Neuronal stem cell (in vitro differentiated cells): ENCODE data around the gene OR7A10. TPM values are rescaled to one million over a fixed set of nuclear protein-coding genes. Genes with fewer than 3 reads are reported as not detected.

Source experiments
- DNase-seq: peaks from one replicate; pipeline ENCODE4 v3.0.0-alpha.2; 2013; ENCODE audit warnings: low spot score
- H2AFZ ChIP-seq: one replicate; pipeline ENCODE4 v1.6.1; 2013; ENCODE audit warnings: mild to moderate bottlenecking, low read length, inconsistent platforms
- H2AK5ac ChIP-seq: 2 replicates; pipeline ENCODE4 v1.6.1; 2013; ENCODE audit warnings: low read depth, mild to moderate bottlenecking, inconsistent platforms, low read length, moderate library complexity, mixed read lengths
- H2BK120ac ChIP-seq: 2 replicates; pipeline ENCODE4 v1.6.1; 2013; ENCODE audit warnings: low read depth, mild to moderate bottlenecking, inconsistent platforms, low read length, moderate library complexity, mixed read lengths
- H2BK12ac ChIP-seq: one replicate; pipeline ENCODE4 v1.6.1; 2013; ENCODE audit warnings: low read length, inconsistent platforms
- H2BK15ac ChIP-seq: 2 replicates; pipeline ENCODE4 v1.6.1; 2013; ENCODE audit warnings: mild to moderate bottlenecking, low read length, inconsistent platforms, mixed read lengths
- H2BK5ac ChIP-seq: one replicate; pipeline ENCODE4 v1.6.1; 2013; ENCODE audit warnings: inconsistent platforms, mild to moderate bottlenecking, low read length, moderate library complexity
- H3K14ac ChIP-seq: one replicate; pipeline ENCODE4 v1.6.1; 2013; ENCODE audit warnings: low read length, inconsistent platforms
- H3K18ac ChIP-seq: 2 replicates; pipeline ENCODE4 v1.6.1; 2013; ENCODE audit warnings: low read length, inconsistent platforms
- H3K23ac ChIP-seq: 2 replicates; pipeline ENCODE4 v1.6.1; 2013; ENCODE audit warnings: low read depth, mild to moderate bottlenecking, mixed read lengths, low read length, inconsistent platforms; ENCODE audit not compliant: poor library complexity
- H3K27ac ChIP-seq: replicated peaks from 3 replicates; pipeline ENCODE4 v1.5.1; 2013; ENCODE audit warnings: low read length, inconsistent platforms
- H3K27me3 ChIP-seq, 3 experiments: 2 replicates each; pipeline ENCODE4 v1.6.1; 2013; ENCODE audit warnings: low read length in 3 of 3, mild to moderate bottlenecking in 2 of 3, inconsistent platforms in 1 of 3, low read depth in 1 of 3, mixed read lengths in 1 of 3, moderate library complexity in 1 of 3; ENCODE audit not compliant: control insufficient read depth in 3 of 3, insufficient read depth in 3 of 3
- H3K36me3 ChIP-seq, 2 donors: replicated peaks in 1 of 2; 2 replicates each; pipeline ENCODE4 v1.6.1; 2013; ENCODE audit warnings: low read length in 2 of 2; ENCODE audit not compliant: control insufficient read depth in 2 of 2, insufficient read depth in 2 of 2
- H3K4ac ChIP-seq: 2 replicates; pipeline ENCODE4 v1.6.1; 2013; ENCODE audit warnings: inconsistent platforms, mild to moderate bottlenecking, low read length, moderate library complexity
- H3K4me1 ChIP-seq, 2 donors: 1 replicate in 1 of 2; 2 replicates in 1 of 2; pipeline ENCODE4 v1.6.1; 2013; ENCODE audit warnings: low read length in 2 of 2, low read depth in 1 of 2; ENCODE audit not compliant: control insufficient read depth in 2 of 2, insufficient read depth in 1 of 2
- H3K4me2 ChIP-seq: one replicate; pipeline ENCODE4 v1.6.1; 2013; ENCODE audit warnings: mild to moderate bottlenecking, low read length, inconsistent platforms; ENCODE audit not compliant: insufficient read depth, poor library complexity, severe bottlenecking
- H3K4me3 ChIP-seq, 2 donors: 2 replicates each; pipeline ENCODE4 v1.5.1; 2013; ENCODE audit warnings: low read length in 2 of 2, mild to moderate bottlenecking in 2 of 2, inconsistent platforms in 1 of 2, moderate library complexity in 1 of 2
- H3K79me1 ChIP-seq: one replicate; pipeline ENCODE4 v1.6.1; 2013; ENCODE audit warnings: low read depth, mild to moderate bottlenecking, inconsistent platforms, low read length, moderate library complexity
- H3K9ac ChIP-seq: one replicate; pipeline ENCODE4 v1.6.1; 2013; ENCODE audit warnings: mild to moderate bottlenecking, low read depth, low read length, inconsistent platforms; ENCODE audit not compliant: poor library complexity
- H3K9me3 ChIP-seq, 2 donors: replicated peaks in 1 of 2; 2 replicates each; pipeline versions ENCODE3 to v1.6.1; 2013; ENCODE audit warnings: low read length in 2 of 2, mild to moderate bottlenecking in 2 of 2, inconsistent platforms in 1 of 2, low read depth in 1 of 2, mixed read lengths in 1 of 2, moderate library complexity in 1 of 2; ENCODE audit not compliant: control insufficient read depth in 2 of 2, insufficient read depth in 1 of 2
- H4K8ac ChIP-seq: one replicate; pipeline ENCODE4 v1.6.1; 2013; ENCODE audit warnings: low read depth, mild to moderate bottlenecking, inconsistent platforms, low read length, moderate library complexity
- H4K91ac ChIP-seq: one replicate; pipeline ENCODE4 v1.6.1; 2013; ENCODE audit warnings: low read length, low read depth, mild to moderate bottlenecking, inconsistent platforms; ENCODE audit not compliant: poor library complexity
- WGBS, 2 donors: extraction: QIAGEN DNeasy Blood & Tissue Kit; methylation state at CpG; one replicate each; pipeline ENCODE4 v1.1.7; 2013; ENCODE audit warnings: missing lambda C conversion rate in 2 of 2, mixed read lengths in 1 of 2; ENCODE audit not compliant: insufficient read length in 2 of 2, insufficient replicate concordance in 1 of 2; ENCODE audit errors: extremely low coverage in 2 of 2; 5-methylcytosine and 5-hydroxymethylcytosine counted together
- polyA plus RNA-seq, 2 experiments: library from polyadenylated mRNA; stranded (reverse); fragments of 200-250 nt; gene quantifications; one replicate each; pipeline ENCODE4 v1.2.3, GENCODE V29; 2013

The OR7A10 gene
- not detected for polyA plus RNA-seq (2013, experiment 1 of 2)
- polyA plus RNA-seq (2013, experiment 2 of 2): not detected

- H3K23ac ChIP-seq: no peak within 1 kb of the TSS
- H4K8ac ChIP-seq: no peak within 1 kb of the TSS
- H3K36me3 ChIP-seq: no peaks in the 10 kb centered on the region
- DNase-seq: no peak
- no peak within 1 kb of the TSS for H3K4ac ChIP-seq
- H3K4me3 ChIP-seq: no peak within 1 kb of the TSS
- H3K27ac ChIP-seq: no peak within 1 kb of the TSS
- H3K9ac ChIP-seq: no peak within 1 kb of the TSS
- H2AK5ac ChIP-seq: no peak within 1 kb of the TSS
- no CpG with 5 or more reads among the region's 5 CpGs for WGBS, 2 donors
- H2BK12ac ChIP-seq: no peak within 1 kb of the TSS
- H3K18ac ChIP-seq: no peak within 1 kb of the TSS
- no peak within 1 kb of the TSS for H3K4me2 ChIP-seq
- no peak within 1 kb of the TSS for H3K14ac ChIP-seq
- peaks cover 0 to 5% of the 10 kb centered on the region in 2 donors for H3K9me3 ChIP-seq
- H2BK15ac ChIP-seq: no peak within 1 kb of the TSS
- no peak within 1 kb of the TSS for H2AFZ ChIP-seq
- no peaks in the 10 kb centered on the region for H3K4me1 ChIP-seq
- H3K27me3 ChIP-seq: peaks cover 0 to 15% (median 0%) of the 10 kb centered on the region in 3 experiments
- H2BK120ac ChIP-seq: no peak within 1 kb of the TSS
- H3K79me1 ChIP-seq: no peaks in the 10 kb centered on the region
- no peak within 1 kb of the TSS for H4K91ac ChIP-seq
- H2BK5ac ChIP-seq: no peak within 1 kb of the TSS
These were observed at the start of gene OR7A10 for GRCh38 chr19:14848822-14849221. TSS of gene OR7A10 (minus strand) at chr19:14848922. CDS start at chr19:14841877, 7,045 bp downstream.

- Histone ChIP-seq H3K9me3 (no peaks in the 10 kb centered on the region), H3K4me2 (no peak overlapping the region), H3K36me3 (no peaks in the 10 kb centered on the region), H3K14ac (no peak overlapping the region), H3K9ac (no peak overlapping the region), H2BK5ac (no peak overlapping the region), H3K18ac (no peak overlapping the region), H3K27ac (no peak overlapping the region), H2BK120ac (no peak overlapping the region), H3K27me3 (no peaks in the 10 kb centered on the region), H3K23ac (no peak overlapping the region), H2AFZ (no peak overlapping the region), H2BK15ac (no peak overlapping the region), H3K79me1 (no peaks in the 10 kb centered on the region), H2AK5ac (no peak overlapping the region), H3K4me1 (no peaks in the 10 kb centered on the region), H3K4me3 (no peak overlapping the region), H2BK12ac (no peak overlapping the region), H4K8ac (no peak overlapping the region), H4K91ac (no peak overlapping the region), H3K4ac (no peak overlapping the region)
- no peak for DNase-seq
- no CpG with 5 or more reads among the region's 10 CpGs for WGBS, 2 donors
These were observed 42.1 kb upstream of the OR7A10 start for GRCh38 chr19:14890643-14891379.

GRCh38 chr19:14889994-14890642, 41.4 kb upstream of the OR7A10 start:
- H3K9me3 ChIP-seq: no peaks in the 10 kb centered on the region
- H3K4ac ChIP-seq: no peak overlapping the region
- no peak overlapping the region for H2BK12ac ChIP-seq
- WGBS, 2 donors: no CpG with 5 or more reads among the region's 3 CpGs
- no peak overlapping the region for H3K14ac ChIP-seq
- H3K4me3 ChIP-seq: no peak overlapping the region
- no peak overlapping the region for H3K4me2 ChIP-seq
- no peaks in the 10 kb centered on the region for H3K79me1 ChIP-seq
- no peak overlapping the region for H3K23ac ChIP-seq
- DNase-seq: no peak
- H3K9ac ChIP-seq: no peak overlapping the region
- H4K91ac ChIP-seq: no peak overlapping the region
- H4K8ac ChIP-seq: no peak overlapping the region
- no peaks in the 10 kb centered on the region for H3K27me3 ChIP-seq
- H3K4me1 ChIP-seq: no peaks in the 10 kb centered on the region
- H2AFZ ChIP-seq: no peak overlapping the region
- no peak overlapping the region for H2BK15ac ChIP-seq
- H3K27ac ChIP-seq: no peak overlapping the region
- H2BK120ac ChIP-seq: no peak overlapping the region
- no peak overlapping the region for H3K18ac ChIP-seq
- no peak overlapping the region for H2BK5ac ChIP-seq
- H3K36me3 ChIP-seq: no peaks in the 10 kb centered on the region
- H2AK5ac ChIP-seq: no peak overlapping the region

GRCh38 chr19:14886032-14886431, 37.3 kb upstream of the OR7A10 start, which contains the start of gene OR7A17:
TSS of gene OR7A17 (minus strand) at chr19:14886132. CDS start at chr19:14881355, 4,777 bp downstream.
- Histone ChIP-seq H3K9me3 (peaks cover 0 to 6% of the 10 kb centered on the region in 2 donors), H3K4me3 (no peak within 1 kb of the TSS), H2AFZ (no peak within 1 kb of the TSS), H3K4me2 (no peak within 1 kb of the TSS), H2BK15ac (no peak within 1 kb of the TSS), H3K27ac (no peak within 1 kb of the TSS), H3K14ac (no peak within 1 kb of the TSS), H2AK5ac (no peak within 1 kb of the TSS), H3K79me1 (no peaks in the 10 kb centered on the region), H2BK120ac (no peak within 1 kb of the TSS), H3K23ac (no peak within 1 kb of the TSS), H3K4me1 (no peaks in the 10 kb centered on the region), H2BK12ac (no peak within 1 kb of the TSS), H3K18ac (no peak within 1 kb of the TSS), H3K4ac (no peak within 1 kb of the TSS), H3K27me3 (peaks cover 0 to 9% (median 0%) of the 10 kb centered on the region in 3 experiments), H2BK5ac (no peak within 1 kb of the TSS), H4K91ac (no peak within 1 kb of the TSS), H3K9ac (no peak within 1 kb of the TSS), H4K8ac (no peak within 1 kb of the TSS), H3K36me3 (no peaks in the 10 kb centered on the region)
- WGBS, 2 donors: no CpG with 5 or more reads among the region's 4 CpGs
- no peak for DNase-seq
